Smooth muscle cell (in vitro differentiated cells): ENCODE measurements around the gene GALNS. TPM values are rescaled to one million over a fixed set of nuclear protein-coding genes. Genes with fewer than 3 reads are reported as not detected.

Experiments
- DNase-seq: peaks from one replicate; lab custom pipeline; 2025; ENCODE audit not compliant: unreplicated experiment; lab: John Stamatoyannopoulos, UW
- H2AFZ ChIP-seq: fragments of 200-600 bp; sonication (generic); 2 replicates; pipeline ENCODE4 v1.6.0; 2016; ENCODE audit warnings: antibody characterized with exemption, low read depth, mild to moderate bottlenecking
- H3F3A ChIP-seq: fragments of 200-600 bp; sonication (generic); 2 replicates; pipeline ENCODE4 v1.6.0; 2017; ENCODE audit warnings: antibody characterized with exemption, low read depth
- H3K27ac ChIP-seq: fragments of 200-600 bp; sonication (generic); 2 replicates; pipeline ENCODE4 v1.5.1; 2016; ENCODE audit warnings: low read depth, mild to moderate bottlenecking
- H3K27me3 ChIP-seq: fragments of 200-600 bp; sonication (generic); 2 replicates; pipeline ENCODE4 v1.6.1; 2016; ENCODE audit warnings: low read depth, mild to moderate bottlenecking
- H3K36me3 ChIP-seq: fragments of 200-600 bp; sonication (generic); 2 replicates; pipeline ENCODE4 v1.5.1; 2016; ENCODE audit warnings: low read depth
- H3K4me1 ChIP-seq: fragments of 200-600 bp; sonication (generic); 2 replicates; pipeline ENCODE4 v1.5.1; 2016; ENCODE audit warnings: low read depth
- H3K4me2 ChIP-seq: fragments of 200-600 bp; sonication (generic); 2 replicates; pipeline ENCODE4 v1.6.0; 2016; ENCODE audit warnings: mild to moderate bottlenecking
- H3K4me3 ChIP-seq: fragments of 200-600 bp; sonication (generic); 2 replicates; pipeline ENCODE4 v1.5.1; 2016; ENCODE audit warnings: mild to moderate bottlenecking
- H3K79me2 ChIP-seq: fragments of 200-600 bp; sonication (generic); 2 replicates; pipeline ENCODE4 v1.6.0; 2016; ENCODE audit warnings: low read depth, mild to moderate bottlenecking
- H3K9ac ChIP-seq: fragments of 200-600 bp; sonication (generic); 2 replicates; pipeline ENCODE4 v1.6.0; 2016; ENCODE audit warnings: low read depth
- H3K9me3 ChIP-seq: fragments of 200-600 bp; sonication (generic); replicated peaks from 2 replicates; pipeline ENCODE4 v1.5.1; 2016; ENCODE audit warnings: low read depth
- H4K20me1 ChIP-seq: fragments of 200-600 bp; sonication (generic); 2 replicates; pipeline ENCODE4 v1.6.0; 2016; ENCODE audit warnings: low read depth
- CTCF ChIP-seq: fragments of 200-600 bp; sonication (generic); IDR thresholded peaks from 2 replicates; pipeline ENCODE4 v1.5.1; 2017; ENCODE audit warnings: borderline replicate concordance, mild to moderate bottlenecking, antibody characterized with exemption; ENCODE audit not compliant: insufficient read depth, poor library complexity, severe bottlenecking
- WGBS: methylation state at CpG from one replicate; pipeline ENCODE4 v1.1.7; 2016; ENCODE audit warnings: low lambda C conversion rate; 5-methylcytosine and 5-hydroxymethylcytosine counted together
- polyA plus RNA-seq: library from polyadenylated mRNA; unstranded; fragments of >200 nt; fragmentation: Nextera tagmentation; extraction: Ambion mirVana; gene quantifications from 2 replicates; pipeline ENCODE4 v1.2.1, GENCODE V29; 2016
- total RNA-seq: library from RNA; depleted of rRNA; stranded (reverse); fragments of >200 nt; gene quantifications from 2 replicates; pipeline ENCODE4 v1.2.3, GENCODE V29; 2014

GALNS gene
- total RNA-seq (13.4 and 20.8 TPM in 2 replicates), polyA plus RNA-seq (19.5 and 21.3 TPM in 2 replicates)

GRCh38 chr16:88856828-88857727, at the start of gene GALNS, which contains the start of gene TRAPPC2L:
TSS of gene GALNS (minus strand) at chr16:88856947. CDS start at chr16:88856877, 70 bp downstream.
TSS of gene TRAPPC2L (plus strand) at chr16:88857127. CDS start at chr16:88857151, 24 bp downstream.
- Histone ChIP-seq H3K27me3 (no peaks in the 10 kb centered on the region), H4K20me1 (peaks cover 29% of the 10 kb centered on the region), H3K79me2 (peaks cover 20% of the 10 kb centered on the region), H3K4me1 (peaks cover 3% of the 10 kb centered on the region), H3K9me3 (no peaks in the 10 kb centered on the region), H3K4me3 (peak within 1 kb of the TSS; percentile 84), H2AFZ (peak within 1 kb of the TSS; percentile 91), H3K36me3 (no peaks in the 10 kb centered on the region), H3F3A (no peaks in the 10 kb centered on the region), H3K9ac (peak within 1 kb of the TSS; percentile 89), H3K27ac (peak within 1 kb of the TSS; percentile 56), H3K4me2 (peak within 1 kb of the TSS; percentile 95)
- no peak for TF ChIP-seq CTCF
- DNase-seq, result peak; percentile 98
- under 1% methylated on average over 69 of the region's 87 CpGs for WGBS

- Histone ChIP-seq H3K79me2 (no peaks in the 10 kb centered on the region), H3F3A (no peaks in the 10 kb centered on the region), H3K4me2 (no peak overlapping the region), H4K20me1 (no peaks in the 10 kb centered on the region), H3K27me3 (no peaks in the 10 kb centered on the region), H2AFZ (no peak overlapping the region), H3K36me3 (no peaks in the 10 kb centered on the region), H3K27ac (no peak overlapping the region), H3K9me3 (no peaks in the 10 kb centered on the region), H3K4me1 (no peaks in the 10 kb centered on the region), H3K9ac (no peak overlapping the region), H3K4me3 (no peak overlapping the region)
- TF ChIP-seq CTCF, result no peak
- no peak for DNase-seq
- WGBS, result 87% methylated on average over 16 of the region's 16 CpGs
Observed at GRCh38 chr16:88906020-88906419, 49.3 kb upstream of the GALNS start.

GRCh38 chr16:88905563-88905962, 48.8 kb upstream of the GALNS start:
- no peak overlapping the region for H3K27ac ChIP-seq
- no peak overlapping the region for H2AFZ ChIP-seq
- H3K79me2 ChIP-seq, result no peaks in the 10 kb centered on the region
- no peak for TF ChIP-seq CTCF
- H3K9ac ChIP-seq, result no peak overlapping the region
- H3K27me3 ChIP-seq, result no peaks in the 10 kb centered on the region
- DNase-seq, result no peak
- no peaks in the 10 kb centered on the region for H3F3A ChIP-seq
- no peaks in the 10 kb centered on the region for H3K4me1 ChIP-seq
- no peak overlapping the region for H3K4me3 ChIP-seq
- no peaks in the 10 kb centered on the region for H4K20me1 ChIP-seq
- H3K36me3 ChIP-seq, result no peaks in the 10 kb centered on the region
- H3K4me2 ChIP-seq, result no peak overlapping the region
- WGBS, result 74% methylated on average over 2 of the region's 13 CpGs
- no peaks in the 10 kb centered on the region for H3K9me3 ChIP-seq
